SK-N-SH (cell line): ENCODE results near the gene AFAP1. TPM values are rescaled to one million over a fixed set of nuclear protein-coding genes. Genes with fewer than 3 reads are reported as not detected.

Experiments used
- CTCF ChIA-PET: fragments of 300-600, 350-600 bp; formaldehyde crosslinking; extraction: SDS; loops from one replicate; lab custom pipeline; 2021; lab: Yijun Ruan, JAX
- POLR2A ChIA-PET: fragments of 350-600 bp; sonication (Branson Sonifier 250); formaldehyde crosslinking; extraction: SDS; loops from one replicate; lab custom pipeline; 2020; ENCODE audit warnings: antibody characterized with exemption, inconsistent platforms; lab: Yijun Ruan, JAX
- DNase-seq: peaks from one replicate; pipeline ENCODE4 v3.0.0; 2012
- H2AFZ ChIP-seq: fragments of 200-600 bp; sonication (generic); 2 replicates; pipeline ENCODE4 v1.8.1; 2016; ENCODE audit warnings: antibody characterized with exemption, mild to moderate bottlenecking, low read depth
- H3F3A ChIP-seq: fragments of 200-600 bp; sonication (generic); replicated peaks from 2 replicates; pipeline ENCODE3; 2016; ENCODE audit warnings: antibody characterized with exemption, mild to moderate bottlenecking; ENCODE audit not compliant: insufficient read depth
- H3K27ac ChIP-seq, 2 experiments: fragments of 200-500 bp in 1 of 2; fragments of 200-600 bp in 1 of 2; sonication (Bioruptor generic) in 1 of 2; sonication (generic), shearing (Covaris generic) in 1 of 2; 2 replicates each; pipeline versions ENCODE4 v1.5.1 to v1.6.1; 2014 to 2016; ENCODE audit warnings: low read depth in 2 of 2, inconsistent platforms in 1 of 2, low read length in 1 of 2, mild to moderate bottlenecking in 1 of 2, mixed read lengths in 1 of 2
- H3K27me3 ChIP-seq: fragments of 200-600 bp; sonication (generic), shearing (Covaris generic); 2 replicates; pipeline ENCODE4 v1.6.1; 2016; ENCODE audit warnings: mixed run types; ENCODE audit not compliant: insufficient read depth
- H3K36me3 ChIP-seq, 2 experiments: fragments of 200-500 bp in 1 of 2; fragments of 200-600 bp in 1 of 2; sonication (Bioruptor generic) in 1 of 2; sonication (generic) in 1 of 2; replicated peaks in 1 of 2; 2 replicates each; pipeline versions ENCODE3 to v1.5.1; 2014 to 2016; ENCODE audit warnings: low read length in 1 of 2, mild to moderate bottlenecking in 1 of 2; ENCODE audit not compliant: insufficient read depth in 2 of 2, control insufficient read depth in 1 of 2
- H3K4me1 ChIP-seq, 2 experiments: fragments of 200-500 bp in 1 of 2; fragments of 200-600 bp in 1 of 2; sonication (Bioruptor generic) in 1 of 2; sonication (generic), shearing (Covaris generic) in 1 of 2; 2 replicates each; pipeline versions ENCODE4 v1.5.1 to v1.6.1; 2014 to 2016; ENCODE audit warnings: low read depth in 1 of 2, low read length in 1 of 2, mixed run types in 1 of 2; ENCODE audit not compliant: insufficient read depth in 2 of 2, control insufficient read depth in 1 of 2
- H3K4me2 ChIP-seq: fragments of 200-600 bp; sonication (generic), shearing (Covaris generic); 2 replicates; pipeline ENCODE4 v1.6.1; 2017; ENCODE audit warnings: mixed run types
- H3K4me3 ChIP-seq, 2 experiments: fragments of 200-500 bp in 1 of 2; fragments of 200-600 bp in 1 of 2; sonication (Bioruptor generic) in 1 of 2; sonication (generic), shearing (Covaris generic) in 1 of 2; 2 replicates each; pipeline versions ENCODE4 v1.5.1 to v1.8.1; 2014 to 2016; ENCODE audit warnings: low read depth in 2 of 2, inconsistent platforms in 1 of 2, low read length in 1 of 2, mild to moderate bottlenecking in 1 of 2, mixed read lengths in 1 of 2, moderate library complexity in 1 of 2
- H3K79me2 ChIP-seq: fragments of 200-600 bp; sonication (generic); 2 replicates; pipeline ENCODE4 v1.8.1; 2017; ENCODE audit warnings: mild to moderate bottlenecking; ENCODE audit not compliant: insufficient read depth
- H3K9ac ChIP-seq: fragments of 200-600 bp; sonication (generic); 2 replicates; pipeline ENCODE4 v1.6.1; 2017; ENCODE audit warnings: mixed run types
- H3K9me2 ChIP-seq: fragments of 200-600 bp; sonication (generic); 2 replicates; pipeline ENCODE4 v1.6.1; 2017; ENCODE audit warnings: mixed run types
- H3K9me3 ChIP-seq: fragments of 200-600 bp; sonication (generic); 2 replicates; pipeline ENCODE4 v1.6.1; 2017; ENCODE audit warnings: mixed run types, mild to moderate bottlenecking, moderate library complexity
- H4K20me1 ChIP-seq: fragments of 200-600 bp; sonication (generic); 2 replicates; pipeline ENCODE4 v1.6.1; 2017; ENCODE audit warnings: mild to moderate bottlenecking, mixed run types; ENCODE audit not compliant: insufficient read depth
- ELF1 ChIP-seq: IDR thresholded peaks from 2 replicates; pipeline ENCODE4 v1.4.0; 2012
- EZH2phosphoT487 ChIP-seq: fragments of 200-600 bp; sonication (generic); IDR thresholded peaks from 2 replicates; pipeline ENCODE4 v1.6.1; 2017; ENCODE audit warnings: low read depth, mixed run types, mild to moderate bottlenecking, antibody characterized with exemption, moderate library complexity, borderline replicate concordance
- FOSL2 ChIP-seq: IDR thresholded peaks from 2 replicates; pipeline ENCODE4 v1.4.0; 2012; ENCODE audit warnings: low read depth, mild to moderate bottlenecking, moderate library complexity, borderline replicate concordance
- FOXJ3 ChIP-seq: sonication (generic); formaldehyde crosslinking; IDR thresholded peaks from 2 replicates; pipeline ENCODE4 v1.5.1; 2020; ENCODE audit warnings: mild to moderate bottlenecking, missing genetic modification reagents
- MXI1 ChIP-seq: IDR thresholded peaks from 2 replicates; pipeline ENCODE4 v1.6.1; 2012; ENCODE audit warnings: mild to moderate bottlenecking, low read depth, low read length, improper control_type of control experiment
- PBX3 ChIP-seq: IDR thresholded peaks from 2 replicates; pipeline ENCODE4; 2012
- RAD21 ChIP-seq: IDR thresholded peaks from 2 replicates; pipeline ENCODE4 v1.6.1; 2012; ENCODE audit warnings: mild to moderate bottlenecking, low read length
- SMC3 ChIP-seq: IDR thresholded peaks from 2 replicates; pipeline ENCODE4 v1.6.1; 2012; ENCODE audit warnings: low read depth, low read length, improper control_type of control experiment
- TAF1 ChIP-seq: IDR thresholded peaks from 2 replicates; pipeline ENCODE4 v1.6.1; 2012; ENCODE audit warnings: low read depth, mild to moderate bottlenecking, low read length, moderate library complexity, borderline replicate concordance
- USF2 ChIP-seq: fragments of 150-350 bp; IDR thresholded peaks from 2 replicates; pipeline ENCODE4 v1.6.1; 2017; ENCODE audit warnings: antibody characterized with exemption, low read length, low read depth, borderline replicate concordance
- YY1 ChIP-seq: IDR thresholded peaks from 2 replicates; pipeline ENCODE4 v1.4.0; 2012; ENCODE audit warnings: low read depth, mild to moderate bottlenecking
- WGBS: methylation state at CpG from one replicate; pipeline ENCODE4 v1.1.6; 2017; ENCODE audit warnings: low lambda C conversion rate; 5-methylcytosine and 5-hydroxymethylcytosine counted together
- polyA plus RNA-seq, 3 experiments: library from polyadenylated mRNA; depleted of rRNA; stranded (reverse); fragments of >200 nt; gene quantifications; 2 replicates each; pipeline ENCODE4 v1.2.3, GENCODE V29; 2012
- TF ChIP-seq, protein P1 (sequence below): IDR thresholded peaks from 2 replicates; pipeline ENCODE4 v1.6.1; 2012; ENCODE audit warnings: mild to moderate bottlenecking, low read depth, low read length, moderate library complexity
- TF ChIP-seq, protein P2 (sequence below): IDR thresholded peaks from 2 replicates; pipeline ENCODE4 v1.4.0; 2012; ENCODE audit warnings: low read depth, borderline replicate concordance

AFAP1 gene
- polyA plus RNA-seq, 1 of the 3 experiments (the other 2 are of a cell fraction): 67.9 TPM

GRCh38 chr4:7733201-7733600, 206.5 kb downstream of the AFAP1 start:
- no peak for TF ChIP-seq FOSL2
- TF ChIP-seq PBX3: no peak
- TF ChIP-seq MXI1: no peak
- TF ChIP-seq FOXJ3 (CRISPR knock-in tag): no peak
- TF ChIP-seq TAF1: no peak
- no peak for TF ChIP-seq EZH2phosphoT487
- TF ChIP-seq ELF1: no peak
- TF ChIP-seq, protein P1, sequence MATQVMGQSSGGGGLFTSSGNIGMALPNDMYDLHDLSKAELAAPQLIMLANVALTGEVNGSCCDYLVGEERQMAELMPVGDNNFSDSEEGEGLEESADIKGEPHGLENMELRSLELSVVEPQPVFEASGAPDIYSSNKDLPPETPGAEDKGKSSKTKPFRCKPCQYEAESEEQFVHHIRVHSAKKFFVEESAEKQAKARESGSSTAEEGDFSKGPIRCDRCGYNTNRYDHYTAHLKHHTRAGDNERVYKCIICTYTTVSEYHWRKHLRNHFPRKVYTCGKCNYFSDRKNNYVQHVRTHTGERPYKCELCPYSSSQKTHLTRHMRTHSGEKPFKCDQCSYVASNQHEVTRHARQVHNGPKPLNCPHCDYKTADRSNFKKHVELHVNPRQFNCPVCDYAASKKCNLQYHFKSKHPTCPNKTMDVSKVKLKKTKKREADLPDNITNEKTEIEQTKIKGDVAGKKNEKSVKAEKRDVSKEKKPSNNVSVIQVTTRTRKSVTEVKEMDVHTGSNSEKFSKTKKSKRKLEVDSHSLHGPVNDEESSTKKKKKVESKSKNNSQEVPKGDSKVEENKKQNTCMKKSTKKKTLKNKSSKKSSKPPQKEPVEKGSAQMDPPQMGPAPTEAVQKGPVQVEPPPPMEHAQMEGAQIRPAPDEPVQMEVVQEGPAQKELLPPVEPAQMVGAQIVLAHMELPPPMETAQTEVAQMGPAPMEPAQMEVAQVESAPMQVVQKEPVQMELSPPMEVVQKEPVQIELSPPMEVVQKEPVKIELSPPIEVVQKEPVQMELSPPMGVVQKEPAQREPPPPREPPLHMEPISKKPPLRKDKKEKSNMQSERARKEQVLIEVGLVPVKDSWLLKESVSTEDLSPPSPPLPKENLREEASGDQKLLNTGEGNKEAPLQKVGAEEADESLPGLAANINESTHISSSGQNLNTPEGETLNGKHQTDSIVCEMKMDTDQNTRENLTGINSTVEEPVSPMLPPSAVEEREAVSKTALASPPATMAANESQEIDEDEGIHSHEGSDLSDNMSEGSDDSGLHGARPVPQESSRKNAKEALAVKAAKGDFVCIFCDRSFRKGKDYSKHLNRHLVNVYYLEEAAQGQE: no peak
- TF ChIP-seq, protein P2, sequence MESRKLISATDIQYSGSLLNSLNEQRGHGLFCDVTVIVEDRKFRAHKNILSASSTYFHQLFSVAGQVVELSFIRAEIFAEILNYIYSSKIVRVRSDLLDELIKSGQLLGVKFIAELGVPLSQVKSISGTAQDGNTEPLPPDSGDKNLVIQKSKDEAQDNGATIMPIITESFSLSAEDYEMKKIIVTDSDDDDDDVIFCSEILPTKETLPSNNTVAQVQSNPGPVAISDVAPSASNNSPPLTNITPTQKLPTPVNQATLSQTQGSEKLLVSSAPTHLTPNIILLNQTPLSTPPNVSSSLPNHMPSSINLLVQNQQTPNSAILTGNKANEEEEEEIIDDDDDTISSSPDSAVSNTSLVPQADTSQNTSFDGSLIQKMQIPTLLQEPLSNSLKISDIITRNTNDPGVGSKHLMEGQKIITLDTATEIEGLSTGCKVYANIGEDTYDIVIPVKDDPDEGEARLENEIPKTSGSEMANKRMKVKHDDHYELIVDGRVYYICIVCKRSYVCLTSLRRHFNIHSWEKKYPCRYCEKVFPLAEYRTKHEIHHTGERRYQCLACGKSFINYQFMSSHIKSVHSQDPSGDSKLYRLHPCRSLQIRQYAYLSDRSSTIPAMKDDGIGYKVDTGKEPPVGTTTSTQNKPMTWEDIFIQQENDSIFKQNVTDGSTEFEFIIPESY: no peak
- TF ChIP-seq USF2: no peak
- TF ChIP-seq RAD21: no peak
- TF ChIP-seq SMC3: no peak
- TF ChIP-seq YY1: no peak
- Histone ChIP-seq H3K27ac (no peak overlapping the region), H3K36me3 (no peaks in the 10 kb centered on the region), H3K27me3 (no peaks in the 10 kb centered on the region), H3K79me2 (no peaks in the 10 kb centered on the region), H3F3A (no peaks in the 10 kb centered on the region), H3K9ac (no peak overlapping the region), H2AFZ (no peak overlapping the region), H3K4me3 (no peak overlapping the region), H3K9me3 (no peaks in the 10 kb centered on the region), H3K4me2 (no peak overlapping the region), H3K9me2 (no peaks in the 10 kb centered on the region), H3K4me1 (no peaks in the 10 kb centered on the region), H4K20me1 (no peaks in the 10 kb centered on the region)
- CTCF ChIA-PET: interaction anchor here (0.9 to 3.6 kb wide), 3 partner anchors 13 to 541 kb away, joined by 3 to 23 read pairs (median 5); no protein-coding TSS in a partner anchor
- WGBS: 0% methylated on average over 1 of the region's 17 CpGs
- POLR2A ChIA-PET: no interaction called here
- DNase-seq: no peak
